B cell (primary cell): ENCODE results near the gene PCBP3. TPM values are rescaled to one million over a fixed set of nuclear protein-coding genes. Genes with fewer than 3 reads are reported as not detected.

Source experiments
- ATAC-seq: fragments of 200-7000 bp; cut with Tn5 transposase; one replicate; pipeline ENCODE4 v1.10.0; 2021; ENCODE audit warnings: low read depth, mild to moderate bottlenecking, moderate number of reproducible peaks, moderate library complexity
- CTCF ChIA-PET: fragments of 350-600 bp; sonication (Branson Sonifier 250); formaldehyde crosslinking; loops from one replicate; lab custom pipeline; 2021; ENCODE audit warnings: antibody characterized with exemption, inconsistent platforms; lab: Charles Lee
- POLR2A ChIA-PET: fragments of 350-600 bp; sonication (Branson Sonifier 250); formaldehyde crosslinking; loops from one replicate; lab custom pipeline; 2021; ENCODE audit warnings: antibody characterized with exemption; lab: Charles Lee
- DNase-seq: peaks from one replicate; pipeline ENCODE4 v3.0.0; 2013
- H2AFZ ChIP-seq: 2 replicates; pipeline ENCODE4 v1.6.1; 2012; ENCODE audit warnings: mild to moderate bottlenecking, low read depth, low read length; ENCODE audit not compliant: insufficient read depth, poor library complexity, severe bottlenecking
- H3K27ac ChIP-seq, 2 donors: 1 replicate in 1 of 2; 2 replicates in 1 of 2; pipeline ENCODE4 v1.5.1; 2012 to 2013; ENCODE audit warnings: low read length in 2 of 2, mild to moderate bottlenecking in 2 of 2, moderate library complexity in 1 of 2
- H3K27me3 ChIP-seq, 4 experiments: fragments of 200-600 bp in 1 of 4; sonication (generic) in 1 of 4; replicated peaks in 1 of 4; 1 replicate in 2 of 4; 2 replicates in 2 of 4; pipeline versions ENCODE4 v1.6.1 to v1.7.0; 2013 to 2016; ENCODE audit warnings: low read length in 3 of 4, mild to moderate bottlenecking in 2 of 4, mixed read lengths in 1 of 4, moderate library complexity in 1 of 4; ENCODE audit not compliant: insufficient read depth in 4 of 4, control insufficient read depth in 3 of 4; ENCODE audit errors: control extremely low read depth in 1 of 4
- H3K36me3 ChIP-seq, 2 experiments: replicated peaks in 1 of 2; 1 replicate in 1 of 2; 2 replicates in 1 of 2; pipeline versions ENCODE4 v1.6.1 to v1.7.1; 2013; ENCODE audit warnings: low read length in 1 of 2; ENCODE audit not compliant: insufficient read depth in 2 of 2, control insufficient read depth in 1 of 2; ENCODE audit errors: control extremely low read depth in 1 of 2, extremely low read depth in 1 of 2
- H3K4me1 ChIP-seq, 2 donors: fragments of 200-600 bp in 1 of 2; sonication (generic) in 1 of 2; 1 replicate in 1 of 2; 2 replicates in 1 of 2; pipeline versions ENCODE4 v1.5.1 to v1.6.1; 2013 to 2017; ENCODE audit warnings: low read length in 2 of 2; ENCODE audit not compliant: control insufficient read depth in 2 of 2, insufficient read depth in 2 of 2
- H3K4me2 ChIP-seq: replicated peaks from 2 replicates; pipeline ENCODE3; 2012; ENCODE audit warnings: mild to moderate bottlenecking, low read depth, low read length; ENCODE audit not compliant: poor library complexity, severe bottlenecking
- H3K4me3 ChIP-seq, 5 experiments: fragments of 200-600 bp in 1 of 5; sonication (generic) in 1 of 5; 1 replicate in 3 of 5; 2 replicates in 2 of 5; pipeline versions ENCODE4 v1.5.1 to v1.7.0; 2011 to 2016; ENCODE audit warnings: low read length in 4 of 5, mild to moderate bottlenecking in 4 of 5, low read depth in 2 of 5, control low read depth in 1 of 5, moderate library complexity in 1 of 5; ENCODE audit not compliant: insufficient read depth in 1 of 5; ENCODE audit errors: control extremely low read depth in 1 of 5, extremely low read depth in 1 of 5
- H3K79me2 ChIP-seq: fragments of 200-600 bp; sonication (generic); one replicate; pipeline ENCODE4 v1.6.0; 2016; ENCODE audit warnings: low read length; ENCODE audit not compliant: control insufficient read depth, insufficient read depth
- H3K9ac ChIP-seq: fragments of 200-600 bp; sonication (generic); 2 replicates; pipeline ENCODE4 v1.6.1; 2017; ENCODE audit warnings: mild to moderate bottlenecking, low read length, moderate library complexity
- H3K9me3 ChIP-seq, 3 donors: one replicate each; pipeline versions ENCODE4 v1.6.1 to v1.7.1; 2013; ENCODE audit warnings: low read length in 2 of 3; ENCODE audit not compliant: control insufficient read depth in 2 of 3, insufficient read depth in 1 of 3; ENCODE audit errors: control extremely low read depth in 1 of 3
- H4K20me1 ChIP-seq: 2 replicates; pipeline ENCODE4 v1.6.0; 2012; ENCODE audit warnings: mild to moderate bottlenecking, low read length; ENCODE audit not compliant: insufficient read depth, control insufficient read depth, poor library complexity, severe bottlenecking
- H3K27ac Mint-ChIP-seq: one replicate; pipeline ENCODE4 v1.8.0; 2021; ENCODE audit warnings: mixed read lengths
- H3K27me3 Mint-ChIP-seq: one replicate; pipeline ENCODE4 v1.8.0; 2021; ENCODE audit warnings: mixed read lengths
- H3K4me1 Mint-ChIP-seq: one replicate; pipeline ENCODE4 v1.8.0; 2021; ENCODE audit warnings: mixed read lengths
- H3K4me3 Mint-ChIP-seq: one replicate; pipeline ENCODE4 v1.8.0; 2021; ENCODE audit warnings: mixed read lengths
- H3K9me3 Mint-ChIP-seq: one replicate; pipeline ENCODE4 v1.8.0; 2022; ENCODE audit warnings: mixed read lengths; ENCODE audit not compliant: insufficient read depth
- EZH2 ChIP-seq: IDR thresholded peaks from 2 replicates; pipeline ENCODE4 v1.6.1; 2012; ENCODE audit warnings: borderline replicate concordance, low read depth, mild to moderate bottlenecking, moderate library complexity, low read length; ENCODE audit not compliant: insufficient read depth, poor library complexity, severe bottlenecking
- WGBS: methylation state at CpG from one replicate; pipeline ENCODE4 v1.1.5; 2013; ENCODE audit warnings: missing lambda C conversion rate; ENCODE audit not compliant: insufficient coverage; 5-methylcytosine and 5-hydroxymethylcytosine counted together
- intact Hi-C: fragments of 100-400 bp; cut with micrococcal nuclease; formaldehyde crosslinking; loops from one replicate; pipeline ENCODE4 v1.10.0; 2022
- polyA plus RNA-seq: library from polyadenylated mRNA; depleted of rRNA; stranded (reverse); fragments of >200 nt; gene quantifications from 2 replicates; pipeline ENCODE4 v1.2.3, GENCODE V29; 2012
- total RNA-seq, 2 donors: library from RNA; stranded (reverse); fragments of 120-200 nt in 1 of 2; gene quantifications; 1 replicate in 1 of 2; 2 replicates in 1 of 2; pipeline versions ENCODE4 v1.2.3 to v1.2.4, GENCODE V29; 2013 to 2022
- TF ChIP-seq, protein P1 (sequence below): fragments of 200-600 bp; IDR thresholded peaks from one replicate; pipeline ENCODE4 v1.8.0; 2022; ENCODE audit warnings: antibody characterized with exemption, mild to moderate bottlenecking

PCBP3 gene
- total and polyA plus RNA-seq, 2 donors (not counting 1 experiment from before 2014, with no cell fraction given), result 0.45 to 2.7 TPM

DNA sequence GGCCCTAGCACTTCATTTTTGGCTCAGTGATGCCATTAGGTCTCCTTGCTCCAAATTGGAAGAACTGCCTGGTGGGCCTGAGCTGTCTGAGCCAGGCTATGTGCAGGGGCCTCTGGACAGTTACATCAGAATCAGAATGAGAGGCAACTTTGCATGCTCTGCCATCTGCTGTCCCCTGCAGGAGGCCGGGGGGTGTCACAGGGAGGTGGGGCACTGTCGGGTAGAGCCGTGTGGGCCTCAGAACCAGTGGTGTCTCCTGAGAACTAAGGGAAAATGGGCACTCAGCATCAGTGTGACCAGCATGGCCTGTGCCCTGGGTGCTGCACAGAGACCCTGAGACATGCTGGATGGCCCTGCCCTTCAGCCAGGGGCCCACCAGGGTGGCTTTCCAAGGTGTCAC lies 291.0 kb downstream of the PCBP3 start:
- Histone ChIP-seq H3K79me2 (no peaks in the 10 kb centered on the region), H4K20me1 (no peaks in the 10 kb centered on the region), H3K27me3 (no peaks in the 10 kb centered on the region), H3K36me3 (no peaks in the 10 kb centered on the region), H3K9ac (no peak overlapping the region), H3K27ac (no peak overlapping the region), H3K4me1 (no peaks in the 10 kb centered on the region), H3K4me3 (no peak overlapping the region), H3K4me2 (no peak overlapping the region), H3K9me3 (peaks cover 0 to 59% (median 13%) of the 10 kb centered on the region in 3 donors), H2AFZ (no peak overlapping the region)
- peaks cover 8% of the 10 kb centered on the region for H3K27me3 Mint-ChIP-seq
- intact Hi-C loops, result no loop called here
- CTCF ChIA-PET, result no interaction called here
- no peaks in the 10 kb centered on the region for H3K9me3 Mint-ChIP-seq
- WGBS, result 77% methylated on average over 3 of the region's 3 CpGs
- ATAC-seq (no peak), DNase-seq (no peak)
- no peaks in the 10 kb centered on the region for H3K4me1 Mint-ChIP-seq
- POLR2A ChIA-PET, result no interaction called here
- H3K27ac Mint-ChIP-seq, result no peak overlapping the region
- H3K4me3 Mint-ChIP-seq, result no peak overlapping the region
- TF ChIP-seq EZH2, result no peak
- TF ChIP-seq, protein P1, sequence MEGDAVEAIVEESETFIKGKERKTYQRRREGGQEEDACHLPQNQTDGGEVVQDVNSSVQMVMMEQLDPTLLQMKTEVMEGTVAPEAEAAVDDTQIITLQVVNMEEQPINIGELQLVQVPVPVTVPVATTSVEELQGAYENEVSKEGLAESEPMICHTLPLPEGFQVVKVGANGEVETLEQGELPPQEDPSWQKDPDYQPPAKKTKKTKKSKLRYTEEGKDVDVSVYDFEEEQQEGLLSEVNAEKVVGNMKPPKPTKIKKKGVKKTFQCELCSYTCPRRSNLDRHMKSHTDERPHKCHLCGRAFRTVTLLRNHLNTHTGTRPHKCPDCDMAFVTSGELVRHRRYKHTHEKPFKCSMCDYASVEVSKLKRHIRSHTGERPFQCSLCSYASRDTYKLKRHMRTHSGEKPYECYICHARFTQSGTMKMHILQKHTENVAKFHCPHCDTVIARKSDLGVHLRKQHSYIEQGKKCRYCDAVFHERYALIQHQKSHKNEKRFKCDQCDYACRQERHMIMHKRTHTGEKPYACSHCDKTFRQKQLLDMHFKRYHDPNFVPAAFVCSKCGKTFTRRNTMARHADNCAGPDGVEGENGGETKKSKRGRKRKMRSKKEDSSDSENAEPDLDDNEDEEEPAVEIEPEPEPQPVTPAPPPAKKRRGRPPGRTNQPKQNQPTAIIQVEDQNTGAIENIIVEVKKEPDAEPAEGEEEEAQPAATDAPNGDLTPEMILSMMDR, result no peak

DNA sequence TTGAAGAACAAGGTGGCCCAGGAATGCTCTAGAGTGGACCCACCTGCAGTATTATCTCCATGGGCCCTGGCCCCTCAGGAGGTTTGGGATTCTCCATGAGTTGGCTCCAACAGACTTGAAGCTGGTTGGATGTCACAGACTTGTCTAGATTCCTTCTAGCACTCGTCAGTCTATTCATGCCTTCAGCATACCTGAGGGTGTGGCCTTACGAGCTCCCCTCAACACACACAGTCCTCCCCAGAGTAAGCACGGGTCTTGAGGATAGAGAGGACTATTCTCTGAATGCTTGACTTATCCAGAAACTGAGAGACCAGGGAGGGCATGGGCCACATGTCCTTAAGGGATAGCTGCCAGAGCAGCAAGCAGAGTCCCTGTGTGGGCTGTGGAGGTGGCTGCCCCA lies 292.1 kb downstream of the PCBP3 start:
- CTCF ChIA-PET, result no interaction called here
- 80% methylated on average over 1 of the region's 3 CpGs for WGBS

More for the DNA sequence above, 292.1 kb downstream of the PCBP3 start:
- peaks cover 4% of the 10 kb centered on the region for H3K27me3 Mint-ChIP-seq
- H3K4me3 Mint-ChIP-seq, result no peak overlapping the region
- Histone ChIP-seq H3K79me2 (no peaks in the 10 kb centered on the region), H3K27ac (no peak overlapping the region), H4K20me1 (no peaks in the 10 kb centered on the region), H3K9ac (no peak overlapping the region), H3K4me3 (no peak overlapping the region), H3K4me1 (no peaks in the 10 kb centered on the region), H3K27me3 (no peaks in the 10 kb centered on the region), H3K36me3 (no peaks in the 10 kb centered on the region), H3K9me3 (peaks cover 0 to 62% (median 13%) of the 10 kb centered on the region in 3 donors), H3K4me2 (no peak overlapping the region), H2AFZ (no peak overlapping the region)
- DNase-seq (no peak), ATAC-seq (no peak)
- intact Hi-C loops, result no loop called here
- TF ChIP-seq, protein P1, result no peak
- TF ChIP-seq EZH2, result no peak
- H3K4me1 Mint-ChIP-seq, result no peaks in the 10 kb centered on the region
- H3K27ac Mint-ChIP-seq, result no peak overlapping the region
- POLR2A ChIA-PET, result no interaction called here
- no peaks in the 10 kb centered on the region for H3K9me3 Mint-ChIP-seq
